GM23338 (cell line): ENCODE data around the gene COA8. TPM values are rescaled to one million over a fixed set of nuclear protein-coding genes. Genes with fewer than 3 reads are reported as not detected.

Source experiments
- ATAC-seq: fragments of 200-7000 bp; cut with Tn5 transposase; 3 replicates; pipeline ENCODE4 v1.9.1; 2020
- DNase-seq: peaks from one replicate; pipeline ENCODE4 v3.0.0-alpha.2; 2015; ENCODE audit warnings: low spot score
- H2AFZ ChIP-seq: fragments of 200-600 bp; sonication (generic); 2 replicates; pipeline ENCODE4 v1.8.0; 2016; ENCODE audit warnings: antibody characterized with exemption, mild to moderate bottlenecking, moderate library complexity
- H3F3A ChIP-seq: fragments of 200-600 bp; sonication (generic); replicated peaks from 2 replicates; pipeline ENCODE4 v1.8.0; 2017; ENCODE audit warnings: antibody characterized with exemption, mixed run types, low read depth
- H3K27ac ChIP-seq: fragments of 200-600 bp; sonication (generic); 2 replicates; pipeline ENCODE4 v1.6.1; 2016; ENCODE audit warnings: low read depth
- H3K27me3 ChIP-seq: fragments of 200-600 bp; sonication (generic); 2 replicates; pipeline ENCODE4 v1.8.0; 2016; ENCODE audit warnings: mild to moderate bottlenecking, mixed run types, moderate library complexity; ENCODE audit not compliant: insufficient read depth
- H3K36me3 ChIP-seq: fragments of 200-600 bp; sonication (generic); 2 replicates; pipeline ENCODE4 v1.8.0; 2016; ENCODE audit warnings: mild to moderate bottlenecking; ENCODE audit not compliant: insufficient read depth
- H3K4me1 ChIP-seq: fragments of 200-600 bp; sonication (generic); 2 replicates; pipeline ENCODE4 v1.8.0; 2016; ENCODE audit warnings: mild to moderate bottlenecking, moderate library complexity; ENCODE audit not compliant: insufficient read depth
- H3K4me2 ChIP-seq: fragments of 200-600 bp; sonication (generic); 2 replicates; pipeline ENCODE4 v1.7.1; 2017; ENCODE audit warnings: mixed run types
- H3K4me3 ChIP-seq: fragments of 200-600 bp; sonication (generic); 2 replicates; pipeline ENCODE4 v1.6.1; 2016; ENCODE audit warnings: mixed run types
- H3K79me2 ChIP-seq: fragments of 200-600 bp; sonication (generic); replicated peaks from 2 replicates; pipeline ENCODE4 v1.8.0; 2017; ENCODE audit warnings: mild to moderate bottlenecking; ENCODE audit not compliant: insufficient read depth
- H3K9me2 ChIP-seq: fragments of 200-600 bp; sonication (generic); 2 replicates; pipeline ENCODE4 v1.8.0; 2017; ENCODE audit not compliant: insufficient read depth
- H4K20me1 ChIP-seq: fragments of 200-600 bp; sonication (generic); replicated peaks from 2 replicates; pipeline ENCODE4 v1.8.0; 2017; ENCODE audit warnings: mild to moderate bottlenecking; ENCODE audit not compliant: insufficient read depth
- H3K27ac Mint-ChIP-seq: 2 replicates; pipeline ENCODE4 v1.8.0; 2020; ENCODE audit warnings: inconsistent platforms, mild to moderate bottlenecking, moderate library complexity, mixed read lengths
- H3K27me3 Mint-ChIP-seq: 3 replicates; pipeline ENCODE4 v1.8.0; 2022; ENCODE audit warnings: low read depth, mild to moderate bottlenecking, moderate library complexity, mixed read lengths, inconsistent platforms; ENCODE audit not compliant: insufficient read depth, poor library complexity
- H3K36me3 Mint-ChIP-seq: 3 replicates; pipeline ENCODE4 v1.8.0; 2021; ENCODE audit warnings: low read depth, mild to moderate bottlenecking, inconsistent platforms, moderate library complexity, mixed read lengths
- H3K4me1 Mint-ChIP-seq: 3 replicates; pipeline ENCODE4 v1.8.0; 2020; ENCODE audit warnings: mild to moderate bottlenecking, inconsistent platforms, mixed read lengths
- H3K4me3 Mint-ChIP-seq: 3 replicates; pipeline ENCODE4 v1.8.0; 2021; ENCODE audit warnings: moderate library complexity, mild to moderate bottlenecking, inconsistent platforms, mixed read lengths
- H3K9me3 Mint-ChIP-seq: 3 replicates; pipeline ENCODE4 v1.8.0; 2020; ENCODE audit warnings: moderate library complexity, mild to moderate bottlenecking, inconsistent platforms, mixed read lengths
- CTCF ChIP-seq, 2 experiments: fragments of 200-600 bp in 1 of 2; sonication (generic) in 1 of 2; conservative IDR thresholded peaks; 2 replicates each; pipeline versions ENCODE4 v1.5.1 to v1.6.1; 2016 to 2017; ENCODE audit warnings: antibody characterized with exemption in 2 of 2, low read depth in 2 of 2, mild to moderate bottlenecking in 2 of 2, moderate library complexity in 1 of 2
- ETS1 ChIP-seq: IDR thresholded peaks from 2 replicates; pipeline ENCODE4 v1.6.1; 2016; ENCODE audit warnings: antibody characterized with exemption
- EZH2 ChIP-seq: fragments of 200-600 bp; sonication (generic); IDR thresholded peaks from one replicate; pipeline ENCODE4 v1.8.0; 2017; ENCODE audit warnings: antibody characterized with exemption, mild to moderate bottlenecking, low read depth; ENCODE audit not compliant: unreplicated experiment
- EZH2phosphoT487 ChIP-seq: fragments of 200-600 bp; sonication (generic); IDR thresholded peaks from one replicate; pipeline ENCODE4 v1.8.1; 2018; ENCODE audit warnings: antibody characterized with exemption; ENCODE audit not compliant: unreplicated experiment
- JUNB ChIP-seq: IDR thresholded peaks from one replicate; pipeline ENCODE4 v1.6.1; 2016; ENCODE audit warnings: antibody characterized with exemption; ENCODE audit not compliant: unreplicated experiment
- NANOG ChIP-seq: IDR thresholded peaks from 2 replicates; pipeline ENCODE4 v1.6.1; 2016; ENCODE audit warnings: antibody characterized with exemption, borderline replicate concordance
- REST ChIP-seq: IDR thresholded peaks from one replicate; pipeline ENCODE4 v1.6.1; 2018; ENCODE audit warnings: antibody characterized with exemption; ENCODE audit not compliant: unreplicated experiment
- STAT1 ChIP-seq: IDR thresholded peaks from one replicate; pipeline ENCODE4 v1.6.1; 2016; ENCODE audit warnings: antibody characterized with exemption; ENCODE audit not compliant: unreplicated experiment
- ZNF114 ChIP-seq: fragments of 250-450 bp; sonication (Bioruptor Pico); IDR thresholded peaks from 2 replicates; pipeline ENCODE4 v1.5.0; 2020; ENCODE audit warnings: mild to moderate bottlenecking, moderate library complexity
- ZNF331 ChIP-seq: fragments of 250-450 bp; sonication (Bioruptor Pico); IDR thresholded peaks from 2 replicates; pipeline ENCODE4 v1.5.0; 2020; ENCODE audit warnings: low read depth, mild to moderate bottlenecking, moderate library complexity
- polyA plus RNA-seq: library from polyadenylated mRNA; unstranded; fragments of >200 nt; fragmentation: Nextera tagmentation; extraction: Ambion mirVana; gene quantifications from 2 replicates; pipeline ENCODE4 v1.2.1, GENCODE V29; 2016
- total RNA-seq: library from RNA; depleted of rRNA; stranded (reverse); fragments of >200 nt; shearing (Covaris generic); gene quantifications from 2 replicates; pipeline ENCODE4 v1.2.3, GENCODE V29; 2014

Gene COA8
- total and polyA plus RNA-seq, 2 experiments from 2014 or later: 61.3 to 130 TPM

GRCh38 chr14:103597623-103598377 is 35.0 kb downstream of the COA8 start (continued):
- TF ChIP-seq CTCF (conservative IDR thresholded peaks at IDR 0.05; ENCODE audit: low read depth in 2 of 2) (no peak), ETS1 (no peak), EZH2 (no peak), JUNB (no peak), NANOG (no peak), ZNF114 (CRISPR knock-in tag) (no peak), REST (no peak)

GRCh38 chr14:103600503-103600902 is 37.7 kb downstream of the COA8 start:
- peaks cover under 1% of the 10 kb centered on the region; the same call in 2 of the 3 replicates for H3K4me1 Mint-ChIP-seq
- no peaks in the 10 kb centered on the region for H3K27me3 ChIP-seq
- H3K27ac ChIP-seq: no peak overlapping the region
- no peaks in the 10 kb centered on the region for H3K4me1 ChIP-seq
- no peak overlapping the region for H3K4me3 Mint-ChIP-seq
- H2AFZ ChIP-seq: no peak overlapping the region
- no peaks in the 10 kb centered on the region; the same call in 2 of the 3 replicates for H3K9me3 Mint-ChIP-seq
- no peak overlapping the region for H3K4me3 ChIP-seq
- H3K36me3 Mint-ChIP-seq: no peaks in the 10 kb centered on the region
- no peaks in the 10 kb centered on the region for H4K20me1 ChIP-seq
- peaks cover 8% of the 10 kb centered on the region for H3K27me3 Mint-ChIP-seq
- H3F3A ChIP-seq: no peaks in the 10 kb centered on the region
- ATAC-seq (no peak), DNase-seq (no peak)
- H3K36me3 ChIP-seq: no peaks in the 10 kb centered on the region
- no peaks in the 10 kb centered on the region for H3K79me2 ChIP-seq
- no peaks in the 10 kb centered on the region for H3K9me2 ChIP-seq
- no peak overlapping the region for H3K27ac Mint-ChIP-seq
- no peak overlapping the region for H3K4me2 ChIP-seq
- TF ChIP-seq EZH2phosphoT487 (no peak), REST (no peak), ZNF331 (no peak), NANOG (no peak), STAT1 (no peak), ETS1 (no peak), CTCF (conservative IDR thresholded peaks at IDR 0.05; ENCODE audit: low read depth in 2 of 2) (no peak)
